ENCODE measurements around the gene CHTOP.
"Not testable (repeated sequence)": the region's sequence is repeated elsewhere in the genome, so short reads cannot be mapped to it uniquely, and the experiment has no call there.

CHTOP gene, protein sequence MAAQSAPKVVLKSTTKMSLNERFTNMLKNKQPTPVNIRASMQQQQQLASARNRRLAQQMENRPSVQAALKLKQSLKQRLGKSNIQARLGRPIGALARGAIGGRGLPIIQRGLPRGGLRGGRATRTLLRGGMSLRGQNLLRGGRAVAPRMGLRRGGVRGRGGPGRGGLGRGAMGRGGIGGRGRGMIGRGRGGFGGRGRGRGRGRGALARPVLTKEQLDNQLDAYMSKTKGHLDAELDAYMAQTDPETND
- 139 to 164 reads per million in 2 experiments for total RNA-seq

DNA sequence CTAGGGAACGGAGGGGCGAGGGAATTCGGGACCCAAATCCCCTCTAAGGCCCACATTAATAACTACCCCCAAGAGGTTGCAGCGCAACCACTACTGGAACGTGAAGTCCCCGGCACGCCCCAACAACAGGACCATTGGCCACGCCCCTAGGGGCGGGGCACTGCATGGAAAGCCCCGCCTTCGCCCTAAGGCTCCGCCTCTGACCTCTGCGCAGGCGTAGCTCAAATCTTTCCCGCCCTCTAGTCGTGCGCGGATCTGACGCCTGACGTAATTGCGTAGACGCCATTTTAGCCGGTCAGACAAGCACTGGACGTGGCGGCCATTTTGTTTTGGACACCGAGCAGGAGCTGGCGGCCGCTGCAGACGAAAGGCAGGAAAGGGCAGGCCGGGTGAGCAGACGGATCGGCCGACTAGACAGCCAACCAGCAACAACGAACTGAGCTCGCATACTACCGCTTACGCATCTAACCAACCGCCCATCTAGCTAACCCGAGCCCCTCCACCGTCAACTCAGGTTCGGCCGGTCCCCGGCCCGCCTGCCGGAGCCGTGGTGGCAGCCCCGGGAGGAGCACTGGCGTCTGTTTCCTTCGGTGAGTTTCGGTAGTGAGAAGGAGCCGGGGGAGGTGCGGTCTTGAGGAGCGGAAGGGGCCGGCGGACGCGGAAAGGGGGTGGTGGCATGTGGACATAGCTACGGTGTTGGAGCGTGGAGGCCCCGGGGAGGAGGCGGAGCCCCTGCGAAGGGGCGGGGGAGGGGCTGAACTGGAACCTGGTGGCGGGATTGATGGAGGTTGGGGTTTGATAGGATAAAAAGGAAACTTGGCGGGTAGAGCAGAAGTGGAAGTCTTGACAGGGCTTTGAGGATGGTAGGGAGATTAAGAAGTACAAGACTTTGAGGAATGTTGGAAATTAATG is at the start of gene CHTOP:
CHTOP (plus strand) TSS at position 313 of the 912 bp plus-strand sequence. CDS start 2,523 bp downstream, outside the sequence.
- DNase-seq (ENCODE audit: low read depth) = peak; percentile 93

DNA sequence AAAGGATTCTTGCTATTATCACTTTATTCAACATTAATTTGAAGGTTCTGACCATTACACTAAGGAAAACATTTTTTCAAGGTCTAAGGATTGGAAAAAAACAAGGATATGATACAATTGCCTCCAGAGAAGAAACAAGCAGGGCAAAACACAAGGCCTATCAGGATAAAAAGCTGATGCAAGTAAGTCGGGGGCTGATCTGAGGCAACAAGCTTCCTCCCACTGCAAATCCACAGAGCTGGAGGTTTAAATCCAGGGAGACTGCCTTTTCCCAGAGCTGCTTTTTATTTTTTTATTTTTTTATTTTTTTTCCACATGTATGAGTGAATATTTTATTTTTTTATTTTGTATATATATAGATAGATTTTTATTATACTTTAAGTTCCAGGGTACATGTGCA is 48.9 kb upstream of the CHTOP start:
- no peak for DNase-seq (ENCODE audit: low read depth)

- DNase-seq (ENCODE audit: low read depth) = no peak
Observed at GRCh38 chr1:153586347-153586746, 47.5 kb upstream of the CHTOP start.

GRCh38 chr1:153587314-153587713 is 46.6 kb upstream of the CHTOP start:
- DNase-seq (ENCODE audit: low read depth) = no peak

DNA sequence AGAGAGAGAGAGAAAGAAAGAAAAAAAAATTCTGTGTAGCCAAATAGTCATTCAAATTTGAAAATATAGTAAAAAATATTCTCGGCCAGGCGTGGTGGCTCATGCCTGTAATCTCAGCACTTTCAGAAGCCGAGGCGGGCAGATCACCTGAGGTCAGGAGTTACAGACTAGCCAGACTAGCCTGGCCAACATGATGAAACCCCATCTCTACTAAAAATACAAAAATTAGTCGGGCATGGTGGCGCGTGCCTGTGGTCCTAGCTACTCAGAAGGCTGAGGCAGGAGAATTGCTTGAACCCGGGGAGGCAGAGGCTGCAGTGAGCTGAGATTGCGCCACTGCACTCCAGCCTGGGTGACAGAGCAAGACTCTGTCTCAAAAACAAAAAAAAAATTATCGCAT is 45.8 kb upstream of the CHTOP start:
- DNase-seq (ENCODE audit: low read depth) = not testable (repeated sequence)

DNA sequence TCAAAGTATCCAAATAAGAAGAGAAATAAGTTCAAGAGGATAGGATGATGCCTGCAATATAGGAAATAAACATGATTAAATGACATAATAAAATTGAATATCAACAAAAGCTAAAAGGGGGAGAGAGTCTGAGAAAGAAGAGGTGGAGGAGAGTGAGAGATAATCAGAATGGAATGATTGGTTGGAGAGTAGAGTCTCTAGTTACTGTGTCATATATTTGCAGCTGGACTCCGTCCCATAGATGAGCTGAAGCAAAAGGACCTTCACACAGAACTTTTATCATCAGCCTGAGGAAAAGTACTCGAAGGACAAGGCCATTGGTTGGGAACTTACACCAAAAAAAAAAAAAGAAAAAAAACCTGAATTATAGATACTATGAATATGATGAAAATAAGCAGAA is 45.4 kb upstream of the CHTOP start:
- no peak for DNase-seq (ENCODE audit: low read depth)

DNA sequence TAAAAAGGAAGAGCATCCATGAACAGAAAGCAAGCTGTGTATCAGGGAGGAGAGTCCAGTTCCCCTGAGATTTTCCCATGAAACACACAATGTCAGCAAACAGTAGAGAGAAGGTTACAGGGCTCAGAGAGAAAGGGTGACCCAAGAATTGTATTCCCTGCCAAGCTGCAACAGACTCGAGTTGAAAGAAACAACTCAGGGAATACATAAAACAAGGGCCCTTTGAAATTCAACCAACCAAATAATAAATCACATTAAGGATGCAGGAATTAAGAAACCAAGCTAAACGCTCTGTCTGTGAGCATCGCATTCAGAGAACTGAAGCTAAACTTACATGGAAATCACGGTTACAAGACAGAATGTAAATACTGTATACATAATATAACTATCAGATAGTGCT is 41.1 kb upstream of the CHTOP start:
- no peak for DNase-seq (ENCODE audit: low read depth)

DNA sequence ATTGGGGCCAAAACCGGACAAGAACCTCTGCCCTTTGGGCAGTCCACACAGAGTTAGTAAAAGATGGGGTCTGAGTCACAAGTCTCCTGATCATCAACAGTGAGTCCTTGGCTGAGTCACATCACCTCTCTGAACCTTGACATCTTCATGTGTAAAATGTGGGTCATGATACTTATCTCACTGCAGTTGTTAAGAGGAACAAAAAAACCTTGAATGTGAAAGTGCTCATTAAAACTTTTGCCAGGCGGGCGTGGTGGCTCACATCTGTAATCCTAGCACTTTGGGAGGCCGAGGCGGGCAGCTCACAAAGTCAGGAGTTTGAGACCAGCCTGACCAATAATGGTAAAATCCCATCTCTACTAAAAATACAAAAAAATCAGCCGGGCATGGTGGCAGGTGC is 36.7 kb upstream of the CHTOP start:
- no peak for DNase-seq (ENCODE audit: low read depth)

DNA sequence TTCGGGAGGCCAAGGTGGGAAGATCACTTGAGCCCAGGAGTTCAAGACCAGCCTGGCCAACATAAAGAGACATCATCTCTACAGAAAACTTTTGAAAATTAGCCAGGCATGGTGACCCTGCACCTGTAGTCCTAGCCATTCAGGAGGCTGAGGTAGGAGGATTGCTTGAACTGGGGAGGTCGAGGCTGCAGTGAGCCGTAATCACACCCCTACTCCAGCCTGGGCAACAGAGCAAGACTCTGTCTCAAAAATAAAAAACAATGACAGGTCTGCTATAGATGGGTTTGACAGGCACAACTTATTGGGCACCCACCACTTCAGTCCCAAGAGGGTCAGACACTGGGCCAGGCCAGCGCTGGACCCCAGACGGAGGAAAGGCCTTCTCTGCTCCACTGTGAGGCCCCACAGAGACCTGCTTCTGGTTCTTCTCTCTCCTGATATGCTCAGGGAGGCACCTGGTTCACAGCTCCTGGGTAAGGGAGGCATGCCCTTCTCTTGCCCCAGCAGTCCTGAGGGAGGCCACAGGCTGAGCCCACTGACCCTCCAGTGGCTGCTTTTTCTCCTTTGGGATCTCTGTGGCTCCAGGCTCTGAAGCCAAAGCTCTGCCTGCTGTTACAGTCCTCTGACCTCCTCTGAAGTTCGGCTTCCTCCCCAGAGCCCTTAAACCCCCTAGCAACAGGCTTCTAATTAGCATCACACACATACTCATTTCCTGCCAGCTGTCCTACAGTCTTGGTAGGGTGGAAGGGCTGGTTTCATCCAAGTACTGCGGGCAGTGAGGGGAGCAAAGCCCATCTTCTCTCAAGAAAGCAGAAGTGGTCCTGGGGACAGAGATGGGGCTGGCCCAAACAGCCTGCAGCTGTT is 35.3 kb upstream of the CHTOP start:
- no peak for DNase-seq (ENCODE audit: low read depth)

- no peak for DNase-seq (ENCODE audit: low read depth)
Observed at GRCh38 chr1:153599847-153600246, 34.0 kb upstream of the CHTOP start.

DNA sequence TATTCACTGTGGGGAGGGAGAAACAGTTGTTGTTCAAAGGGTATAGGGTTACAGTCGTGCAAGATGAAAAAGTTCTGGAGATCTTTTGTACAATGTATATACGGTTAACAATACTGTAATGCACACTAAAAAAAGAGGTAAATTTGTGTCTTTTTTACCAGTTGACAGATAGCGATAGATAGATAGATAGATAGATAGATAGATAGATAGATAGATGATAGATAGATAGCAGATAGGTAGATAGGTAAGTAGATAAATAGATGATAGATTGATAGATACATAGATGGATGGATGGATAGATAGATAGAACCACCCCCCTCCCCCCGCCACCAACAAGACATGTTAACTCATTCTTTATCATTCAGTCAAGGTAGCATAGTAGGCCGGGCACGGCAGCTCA is 31.1 kb upstream of the CHTOP start:
- no peak for DNase-seq (ENCODE audit: low read depth)

GRCh38 chr1:153606194-153606593 is 27.7 kb upstream of the CHTOP start:
- DNase-seq (ENCODE audit: low read depth) = no peak

GRCh38 chr1:153607381-153607780 is 26.5 kb upstream of the CHTOP start:
- no peak for DNase-seq (ENCODE audit: low read depth)

DNA sequence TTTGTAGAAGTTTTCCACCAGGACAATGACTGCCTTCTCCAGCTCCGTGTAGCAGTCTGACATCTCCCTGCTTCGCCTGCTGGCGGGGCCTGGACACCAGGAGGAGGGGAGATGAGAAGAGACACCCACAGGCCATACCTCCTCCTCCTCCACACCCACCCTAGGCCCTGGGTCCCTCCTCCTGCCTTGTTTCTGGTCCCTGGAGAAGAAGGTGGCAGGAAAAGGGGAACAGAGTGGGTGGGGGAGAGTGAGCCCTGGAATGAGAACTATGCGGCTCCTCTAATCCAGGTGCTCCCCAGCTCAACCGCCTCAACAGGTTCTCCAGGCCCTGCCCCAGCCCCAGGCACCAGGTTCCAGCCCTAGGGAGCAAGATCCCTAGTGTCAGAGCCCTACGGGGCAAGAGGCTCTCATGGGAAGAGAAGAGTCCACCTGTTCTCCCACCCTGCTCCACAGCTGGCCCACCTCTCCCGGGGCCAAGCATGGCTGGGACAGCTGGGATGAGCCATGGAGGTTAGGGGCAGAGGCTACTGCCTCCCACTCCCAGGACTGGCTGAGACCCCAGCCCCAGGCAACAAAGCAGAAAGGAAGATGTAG is 25.7 kb upstream of the CHTOP start:
- no peak for DNase-seq (ENCODE audit: low read depth)

GRCh38 chr1:153608742-153609584 is 24.9 kb upstream of the CHTOP start:
- DNase-seq (ENCODE audit: low read depth) = no peak

- DNase-seq (ENCODE audit: low read depth) = no peak
Observed at GRCh38 chr1:153609585-153609907, 24.3 kb upstream of the CHTOP start.

- no peak for DNase-seq (ENCODE audit: low read depth)
Observed at GRCh38 chr1:153610334-153610733, 23.5 kb upstream of the CHTOP start.

- no peak for DNase-seq (ENCODE audit: low read depth)
Observed at GRCh38 chr1:153610811-153611301, 23.0 kb upstream of the CHTOP start.

- no peak for DNase-seq (ENCODE audit: low read depth)
Observed at GRCh38 chr1:153611356-153611755, 22.5 kb upstream of the CHTOP start.

- no peak for DNase-seq (ENCODE audit: low read depth)
Observed at GRCh38 chr1:153612111-153612754, 21.6 kb upstream of the CHTOP start.
